ENCODE results near the gene TIMP4.

Gene TIMP4

DNA sequence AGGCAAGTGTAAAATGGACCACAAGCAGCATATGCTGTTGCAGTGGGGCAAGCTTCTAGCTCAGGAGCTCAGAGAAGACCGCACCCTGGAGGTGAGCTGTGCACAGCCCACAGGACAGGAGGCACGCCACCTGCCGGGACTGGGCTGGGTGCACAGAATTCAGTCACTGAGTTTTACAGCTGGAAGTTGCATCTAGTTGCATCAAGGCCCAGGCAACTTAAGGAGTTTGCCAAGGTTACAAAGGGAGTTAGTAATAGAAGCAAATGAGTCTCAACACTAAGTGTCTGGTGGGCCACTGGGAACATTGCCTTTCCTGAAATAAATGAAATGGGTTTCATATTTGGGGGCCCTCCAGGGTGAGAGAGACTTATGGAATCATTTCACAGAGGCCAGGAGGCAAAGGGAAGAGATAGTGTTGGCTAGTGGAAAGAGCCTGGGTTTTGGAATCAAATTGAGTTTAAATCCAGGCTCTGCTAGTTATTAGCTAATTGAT lies 36.0 kb upstream of the TIMP4 start:
- Histone ChIP-seq H3K9ac (ENCODE audit: low read depth, low read length) (no peak overlapping the region), H3K4me2 (ENCODE audit: insufficient read depth, low read length) (no peak overlapping the region), H3K79me2 (ENCODE audit: insufficient read depth, low read length) (no peaks in the 10 kb centered on the region), H4K20me1 (ENCODE audit: insufficient read depth, low read length) (no peaks in the 10 kb centered on the region), H3K36me3 (ENCODE audit: insufficient read depth, low read length) (no peaks in the 10 kb centered on the region), H3K27ac (ENCODE audit: low read length) (no peak overlapping the region), H3K27me3 (ENCODE audit: insufficient read depth, low read length, poor library complexity) (no peaks in the 10 kb centered on the region), H2AFZ (ENCODE audit: low read depth, low read length) (no peak overlapping the region; the same call in 1 of the 2 replicates), H3K4me1 (ENCODE audit: insufficient read depth, low read length) (peaks cover 15% of the 10 kb centered on the region; the same call in 1 of the 2 replicates), H3K4me3 (ENCODE audit: low read depth in 1 of 2, low read length in 2 of 2) (no peak overlapping the region), H3K9me3 (ENCODE audit: insufficient read depth, low read length, severe bottlenecking) (no peaks in the 10 kb centered on the region)
- ATAC-seq (ENCODE audit: insufficient read depth, low read depth), result no peak
- no peak for DNase-seq
- TF ChIP-seq CTCF (IDR thresholded peaks at IDR 0.05; ENCODE audit: borderline replicate concordance, extremely low read depth, low read length, poor library complexity, severe bottlenecking), result no peak
- TF ChIP-seq EZH2 (IDR thresholded peaks at IDR 0.05; ENCODE audit: borderline replicate concordance, low read depth, low read length, severe bottlenecking), result no peak

- no peaks in the 10 kb centered on the region for H3K79me2 ChIP-seq (ENCODE audit: insufficient read depth, low read length)
- ATAC-seq (ENCODE audit: insufficient read depth, low read depth) (no peak), DNase-seq (no peak)
- no peaks in the 10 kb centered on the region for H4K20me1 ChIP-seq (ENCODE audit: insufficient read depth, low read length)
- no peaks in the 10 kb centered on the region for H3K36me3 ChIP-seq (ENCODE audit: insufficient read depth, low read length)
- no peak overlapping the region for H3K4me2 ChIP-seq (ENCODE audit: insufficient read depth, low read length)
- no peak overlapping the region for H3K27ac ChIP-seq (ENCODE audit: low read length)
- no peaks in the 10 kb centered on the region for H3K27me3 ChIP-seq (ENCODE audit: insufficient read depth, low read length, poor library complexity)
- no peak overlapping the region for H2AFZ ChIP-seq (ENCODE audit: low read depth, low read length)
- no peak for TF ChIP-seq CTCF (IDR thresholded peaks at IDR 0.05; ENCODE audit: borderline replicate concordance, extremely low read depth, low read length, poor library complexity, severe bottlenecking)
- TF ChIP-seq EZH2 (IDR thresholded peaks at IDR 0.05; ENCODE audit: borderline replicate concordance, low read depth, low read length, severe bottlenecking), result no peak
- H3K9ac ChIP-seq (ENCODE audit: low read depth, low read length), result no peak overlapping the region
- H3K4me3 ChIP-seq (ENCODE audit: low read depth in 1 of 2, low read length in 2 of 2), result no peak overlapping the region
- peaks cover 18% of the 10 kb centered on the region for H3K4me1 ChIP-seq (ENCODE audit: insufficient read depth, low read length)
- H3K9me3 ChIP-seq (ENCODE audit: insufficient read depth, low read length, severe bottlenecking), result no peaks in the 10 kb centered on the region
Observed at GRCh38 chr3:12194209-12194608, 35.5 kb upstream of the TIMP4 start.

DNA sequence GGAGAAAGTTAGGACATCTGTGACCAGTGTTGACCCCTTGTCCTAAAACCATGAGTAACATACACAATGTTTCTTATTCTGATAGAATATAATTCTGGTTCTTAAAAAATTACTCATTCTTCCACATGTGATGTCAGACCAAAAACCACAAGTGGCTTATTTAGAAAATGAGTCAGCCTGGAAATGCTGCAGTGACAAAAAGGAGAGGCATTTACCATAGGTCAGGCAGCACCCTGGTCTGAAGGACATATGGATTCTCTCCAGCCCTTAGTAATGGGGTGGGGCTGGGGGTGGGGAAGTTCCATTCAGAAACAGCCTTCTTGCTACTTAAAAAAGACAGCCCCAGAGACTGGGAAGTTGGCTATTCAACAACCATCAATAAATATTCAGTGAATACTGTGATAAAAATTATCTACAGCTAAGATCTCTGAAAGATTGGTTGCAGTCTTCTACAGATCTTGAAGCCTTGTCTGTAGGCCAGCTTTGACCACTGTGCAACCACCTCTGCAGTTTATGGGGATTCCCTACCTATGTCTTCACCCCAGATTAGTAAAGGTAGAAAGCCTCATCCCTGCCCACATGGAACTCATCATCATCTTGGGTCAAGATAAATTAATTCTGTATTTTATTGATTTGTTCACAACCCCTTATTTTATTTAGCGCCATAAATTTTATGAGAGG lies 34.9 kb upstream of the TIMP4 start:
- Histone ChIP-seq H3K27ac (ENCODE audit: low read length) (no peak overlapping the region), H3K4me1 (ENCODE audit: insufficient read depth, low read length) (peaks cover 24% of the 10 kb centered on the region), H3K79me2 (ENCODE audit: insufficient read depth, low read length) (no peaks in the 10 kb centered on the region), H3K4me3 (ENCODE audit: low read depth in 1 of 2, low read length in 2 of 2) (no peak overlapping the region), H3K9ac (ENCODE audit: low read depth, low read length) (no peak overlapping the region), H3K36me3 (ENCODE audit: insufficient read depth, low read length) (no peaks in the 10 kb centered on the region), H4K20me1 (ENCODE audit: insufficient read depth, low read length) (no peaks in the 10 kb centered on the region), H3K9me3 (ENCODE audit: insufficient read depth, low read length, severe bottlenecking) (no peaks in the 10 kb centered on the region), H2AFZ (ENCODE audit: low read depth, low read length) (no peak overlapping the region), H3K4me2 (ENCODE audit: insufficient read depth, low read length) (no peak overlapping the region), H3K27me3 (ENCODE audit: insufficient read depth, low read length, poor library complexity) (no peaks in the 10 kb centered on the region)
- DNase-seq (no peak), ATAC-seq (ENCODE audit: insufficient read depth, low read depth) (no peak)
- TF ChIP-seq CTCF (IDR thresholded peaks at IDR 0.05; ENCODE audit: borderline replicate concordance, extremely low read depth, low read length, poor library complexity, severe bottlenecking) (no peak), EZH2 (IDR thresholded peaks at IDR 0.05; ENCODE audit: borderline replicate concordance, low read depth, low read length, severe bottlenecking) (no peak)

Measured in DND-41 (cell line).